Spleen (tissue), 7 donors: ENCODE data around the gene SPINDOC.

Source experiments
- CTCF ChIP-seq, 11 experiments: fragments of 200-600 bp in 7 of 11; fragments of 450-650 bp in 4 of 11; sonication (generic) in 4 of 11; IDR thresholded peaks in 8 of 11; conservative IDR thresholded peaks in 3 of 11; 1 replicate in 7 of 11; 2 replicates in 4 of 11; pipeline versions ENCODE4 v1.4.0 to v1.8.0; 2016 to 2021; ENCODE audit warnings: antibody characterized with exemption in 11 of 11, inconsistent platforms in 4 of 11, mild to moderate bottlenecking in 1 of 11
- POLR2A ChIP-seq, 3 donors: fragments of 450-650 bp; IDR thresholded peaks; one replicate each; pipeline ENCODE4 v1.5.1; 2017; ENCODE audit warnings: antibody characterized with exemption in 3 of 3, mild to moderate bottlenecking in 1 of 3
- donor health status: DM: no; HTN: no; CAD: no; lungs with moderate emphysema.
- donor health status: DM: no; HTN: no; CAD: no.
- donor health status: DM: no; HTN: no; CAD: no.

- TF ChIP-seq POLR2A (IDR thresholded peaks at IDR 0.05), result no peak
- TF ChIP-seq CTCF (IDR thresholded peaks at IDR 0.05 in 8 of 11, conservative IDR thresholded peaks at IDR 0.05 in 3 of 11), result no peak
Measured at GRCh38 chr11:63816732-63817131, 3.5 kb downstream of the SPINDOC start.
